Measurements from ENCODE around the gene MYMK. TPM values are rescaled to one million over a fixed set of nuclear protein-coding genes. Genes with fewer than 3 reads are reported as not detected.

The MYMK gene
- total RNA-seq, 3 donors from 2014 or later (not counting 1 experiment from before 2014, with no cell fraction given): not detected

GRCh38 chr9:133519693-133520092 is 5.1 kb downstream of the MYMK start:
- Histone ChIP-seq H3K4me1 (ENCODE audit: control insufficient read depth, insufficient read depth, low read length) (peaks cover 6% of the 10 kb centered on the region), H3K27me3 (ENCODE audit: control insufficient read depth, insufficient read depth, low read length) (no peaks in the 10 kb centered on the region), H3K36me3 (ENCODE audit: control insufficient read depth, insufficient read depth, low read length) (no peaks in the 10 kb centered on the region), H3K4me3 (ENCODE audit: low read length) (no peak overlapping the region), H3K27ac (ENCODE audit: low read length) (no peak overlapping the region), H3K9me3 (ENCODE audit: control insufficient read depth, insufficient read depth, low read length) (no peaks in the 10 kb centered on the region)
- TF ChIP-seq, protein P1, sequence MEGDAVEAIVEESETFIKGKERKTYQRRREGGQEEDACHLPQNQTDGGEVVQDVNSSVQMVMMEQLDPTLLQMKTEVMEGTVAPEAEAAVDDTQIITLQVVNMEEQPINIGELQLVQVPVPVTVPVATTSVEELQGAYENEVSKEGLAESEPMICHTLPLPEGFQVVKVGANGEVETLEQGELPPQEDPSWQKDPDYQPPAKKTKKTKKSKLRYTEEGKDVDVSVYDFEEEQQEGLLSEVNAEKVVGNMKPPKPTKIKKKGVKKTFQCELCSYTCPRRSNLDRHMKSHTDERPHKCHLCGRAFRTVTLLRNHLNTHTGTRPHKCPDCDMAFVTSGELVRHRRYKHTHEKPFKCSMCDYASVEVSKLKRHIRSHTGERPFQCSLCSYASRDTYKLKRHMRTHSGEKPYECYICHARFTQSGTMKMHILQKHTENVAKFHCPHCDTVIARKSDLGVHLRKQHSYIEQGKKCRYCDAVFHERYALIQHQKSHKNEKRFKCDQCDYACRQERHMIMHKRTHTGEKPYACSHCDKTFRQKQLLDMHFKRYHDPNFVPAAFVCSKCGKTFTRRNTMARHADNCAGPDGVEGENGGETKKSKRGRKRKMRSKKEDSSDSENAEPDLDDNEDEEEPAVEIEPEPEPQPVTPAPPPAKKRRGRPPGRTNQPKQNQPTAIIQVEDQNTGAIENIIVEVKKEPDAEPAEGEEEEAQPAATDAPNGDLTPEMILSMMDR (IDR thresholded peaks at IDR 0.05): no peak
- Mint-ChIP-seq H3K27ac (no peak overlapping the region), H3K36me3 (no peaks in the 10 kb centered on the region), H3K27me3 (ENCODE audit: low read depth in 2 of 2) (no peaks in the 10 kb centered on the region), H3K9me3 (no peaks in the 10 kb centered on the region), H3K4me3 (no peak overlapping the region), H3K4me1 (no peaks in the 10 kb centered on the region)
- WGBS (ENCODE audit: insufficient coverage): 88% methylated on average over 7 of the region's 7 CpGs
- DNase-seq (no peak), ATAC-seq (no peak)
- intact Hi-C loops (cut with micrococcal nuclease): no loop called here

GRCh38 chr9:133518706-133519449 is 5.9 kb downstream of the MYMK start:
- H3K27ac Mint-ChIP-seq: no peak overlapping the region
- DNase-seq: no peak
- no peaks in the 10 kb centered on the region for H3K36me3 ChIP-seq (ENCODE audit: control insufficient read depth, insufficient read depth, low read length)
- no peaks in the 10 kb centered on the region for H3K36me3 Mint-ChIP-seq
- no peaks in the 10 kb centered on the region for H3K27me3 Mint-ChIP-seq (ENCODE audit: low read depth in 2 of 2)
- H3K4me3 ChIP-seq (ENCODE audit: low read length): no peak overlapping the region
- H3K9me3 Mint-ChIP-seq: no peaks in the 10 kb centered on the region
- H3K9me3 ChIP-seq (ENCODE audit: control insufficient read depth, insufficient read depth, low read length): no peaks in the 10 kb centered on the region
- no peak for ATAC-seq
- no peak overlapping the region for H3K4me3 Mint-ChIP-seq
- intact Hi-C loops (cut with micrococcal nuclease): no loop called here
- H3K4me1 Mint-ChIP-seq: no peaks in the 10 kb centered on the region
- H3K27ac ChIP-seq (ENCODE audit: low read length): no peak overlapping the region
- TF ChIP-seq, protein P1 (IDR thresholded peaks at IDR 0.05): no peak
- whole genome bisulfite sequencing (ENCODE audit: insufficient coverage): 93% methylated on average over 27 of the region's 27 CpGs
- no peaks in the 10 kb centered on the region for H3K27me3 ChIP-seq (ENCODE audit: control insufficient read depth, insufficient read depth, low read length)
- peaks cover 6% of the 10 kb centered on the region for H3K4me1 ChIP-seq (ENCODE audit: control insufficient read depth, insufficient read depth, low read length)

GRCh38 chr9:133518200-133518599 is 6.6 kb downstream of the MYMK start:
- ATAC-seq (no peak), DNase-seq (no peak)
- WGBS (ENCODE audit: insufficient coverage): 85% methylated on average over 5 of the region's 5 CpGs
- no peak overlapping the region for H3K4me3 ChIP-seq (ENCODE audit: low read length)
- no peaks in the 10 kb centered on the region for H3K9me3 Mint-ChIP-seq
- H3K4me1 Mint-ChIP-seq: no peaks in the 10 kb centered on the region
- no peaks in the 10 kb centered on the region for H3K27me3 Mint-ChIP-seq (ENCODE audit: low read depth in 2 of 2)
- H3K4me3 Mint-ChIP-seq: no peak overlapping the region
- H3K27ac Mint-ChIP-seq: no peak overlapping the region
- no peaks in the 10 kb centered on the region for H3K36me3 ChIP-seq (ENCODE audit: control insufficient read depth, insufficient read depth, low read length)
- H3K4me1 ChIP-seq (ENCODE audit: control insufficient read depth, insufficient read depth, low read length): peaks cover 6% of the 10 kb centered on the region
- H3K36me3 Mint-ChIP-seq: no peaks in the 10 kb centered on the region
- intact Hi-C loops (cut with micrococcal nuclease): no loop called here
- TF ChIP-seq, protein P1 (IDR thresholded peaks at IDR 0.05): no peak
- H3K27ac ChIP-seq (ENCODE audit: low read length): no peak overlapping the region
- H3K9me3 ChIP-seq (ENCODE audit: control insufficient read depth, insufficient read depth, low read length): no peaks in the 10 kb centered on the region
- no peaks in the 10 kb centered on the region for H3K27me3 ChIP-seq (ENCODE audit: control insufficient read depth, insufficient read depth, low read length)

- H3K4me3 Mint-ChIP-seq: no peak overlapping the region
- H3K9me3 ChIP-seq (ENCODE audit: control insufficient read depth, insufficient read depth, low read length): no peaks in the 10 kb centered on the region
- H3K27me3 ChIP-seq (ENCODE audit: control insufficient read depth, insufficient read depth, low read length): no peaks in the 10 kb centered on the region
- H3K27ac Mint-ChIP-seq: no peak overlapping the region
- TF ChIP-seq, protein P1 (IDR thresholded peaks at IDR 0.05): no peak
- 74% methylated on average over 8 of the region's 8 CpGs for WGBS (ENCODE audit: insufficient coverage)
- H3K9me3 Mint-ChIP-seq: no peaks in the 10 kb centered on the region
- DNase-seq: no peak
- no peak for ATAC-seq
- H3K4me3 ChIP-seq (ENCODE audit: low read length): no peak overlapping the region
- H3K36me3 ChIP-seq (ENCODE audit: control insufficient read depth, insufficient read depth, low read length): no peaks in the 10 kb centered on the region
- H3K4me1 Mint-ChIP-seq: no peaks in the 10 kb centered on the region
- H3K36me3 Mint-ChIP-seq: no peaks in the 10 kb centered on the region
- intact Hi-C loops (cut with micrococcal nuclease): no loop called here
- H3K4me1 ChIP-seq (ENCODE audit: control insufficient read depth, insufficient read depth, low read length): peaks cover 3% of the 10 kb centered on the region
- no peaks in the 10 kb centered on the region for H3K27me3 Mint-ChIP-seq (ENCODE audit: low read depth in 2 of 2)
- no peak overlapping the region for H3K27ac ChIP-seq (ENCODE audit: low read length)
Observed at GRCh38 chr9:133517711-133518110, 7.0 kb downstream of the MYMK start.
